Activated T-cell treated with anti-CD3 and anti-CD28 coated beads, Interleukin-2, amount 50 U/mL, for 24 hours (primary cell): Measurements from ENCODE around the gene KMT2E.

Source experiments
- DNase-seq: peaks from one replicate; pipeline ENCODE4 v3.0.0-alpha.2; 2020
- H3K27ac Mint-ChIP-seq: 2 replicates; pipeline ENCODE4 v1.8.0; 2020; ENCODE audit warnings: mild to moderate bottlenecking, mixed read lengths
- H3K27me3 Mint-ChIP-seq: 2 replicates; pipeline ENCODE4 v1.8.0; 2020; ENCODE audit warnings: mixed read lengths
- H3K36me3 Mint-ChIP-seq: 2 replicates; pipeline ENCODE4 v1.8.0; 2020; ENCODE audit warnings: low read depth, mixed read lengths
- H3K4me1 Mint-ChIP-seq: 2 replicates; pipeline ENCODE4 v1.8.0; 2020; ENCODE audit warnings: low read depth, mixed read lengths
- H3K4me3 Mint-ChIP-seq: 2 replicates; pipeline ENCODE4 v1.8.0; 2020; ENCODE audit warnings: mild to moderate bottlenecking, moderate library complexity, mixed read lengths
- H3K9me3 Mint-ChIP-seq: 2 replicates; pipeline ENCODE4 v1.8.0; 2020; ENCODE audit warnings: mixed read lengths

KMT2E gene

GRCh38 chr7:105084581-105084980 is 70.6 kb downstream of the KMT2E start:
- Mint-ChIP-seq H3K36me3 (peaks cover 83% of the 10 kb centered on the region), H3K27me3 (no peaks in the 10 kb centered on the region), H3K9me3 (no peaks in the 10 kb centered on the region), H3K27ac (peak overlapping the region; percentile 76), H3K4me1 (peaks cover 26% of the 10 kb centered on the region), H3K4me3 (no peak overlapping the region)
- DNase-seq, result no peak

- Mint-ChIP-seq H3K4me3 (no peak overlapping the region), H3K4me1 (peaks cover 26% of the 10 kb centered on the region), H3K27ac (no peak overlapping the region), H3K9me3 (no peaks in the 10 kb centered on the region), H3K36me3 (peaks cover 80% of the 10 kb centered on the region), H3K27me3 (no peaks in the 10 kb centered on the region)
- no peak for DNase-seq
Observed at GRCh38 chr7:105086850-105087249, 72.8 kb downstream of the KMT2E start.

- no peak for DNase-seq
- Mint-ChIP-seq H3K27ac (peak overlapping the region; percentile 56), H3K4me3 (no peak overlapping the region), H3K4me1 (peaks cover 22% of the 10 kb centered on the region), H3K36me3 (peaks cover 80% of the 10 kb centered on the region), H3K27me3 (no peaks in the 10 kb centered on the region), H3K9me3 (no peaks in the 10 kb centered on the region)
Observed at GRCh38 chr7:105087981-105088380, 74.0 kb downstream of the KMT2E start.

GRCh38 chr7:105088456-105088855 is 74.5 kb downstream of the KMT2E start:
- Mint-ChIP-seq H3K4me3 (no peak overlapping the region), H3K27ac (peak overlapping the region; percentile 56), H3K4me1 (peaks cover 21% of the 10 kb centered on the region)

GRCh38 chr7:105094966-105095365 is 81.0 kb downstream of the KMT2E start:
- no peak overlapping the region for H3K4me3 Mint-ChIP-seq
- H3K36me3 Mint-ChIP-seq, result peaks cover 92% of the 10 kb centered on the region
- no peak for DNase-seq
- peak overlapping the region; percentile 83 for H3K27ac Mint-ChIP-seq
- H3K4me1 Mint-ChIP-seq, result peaks cover 46% of the 10 kb centered on the region
- no peaks in the 10 kb centered on the region for H3K27me3 Mint-ChIP-seq
- H3K9me3 Mint-ChIP-seq, result no peaks in the 10 kb centered on the region

More at GRCh38 chr7:105088456-105088855, 74.5 kb downstream of the KMT2E start:
- no peaks in the 10 kb centered on the region for H3K27me3 Mint-ChIP-seq
- no peak for DNase-seq
- peaks cover 80% of the 10 kb centered on the region for H3K36me3 Mint-ChIP-seq
- H3K9me3 Mint-ChIP-seq, result no peaks in the 10 kb centered on the region

- DNase-seq, result no peak
- H3K36me3 Mint-ChIP-seq, result peaks cover 92% of the 10 kb centered on the region
- no peaks in the 10 kb centered on the region for H3K9me3 Mint-ChIP-seq
- H3K4me3 Mint-ChIP-seq, result no peak overlapping the region
- H3K27me3 Mint-ChIP-seq, result no peaks in the 10 kb centered on the region
- peaks cover 60% of the 10 kb centered on the region for H3K4me1 Mint-ChIP-seq
- H3K27ac Mint-ChIP-seq, result peak overlapping the region; percentile 28
Observed at GRCh38 chr7:105096306-105096705, 82.3 kb downstream of the KMT2E start.

GRCh38 chr7:105097619-105098018 is 83.6 kb downstream of the KMT2E start:
- no peaks in the 10 kb centered on the region for H3K27me3 Mint-ChIP-seq
- peaks cover 65% of the 10 kb centered on the region for H3K4me1 Mint-ChIP-seq
- H3K36me3 Mint-ChIP-seq, result peaks cover 88% of the 10 kb centered on the region
- H3K4me3 Mint-ChIP-seq, result no peak overlapping the region
- no peaks in the 10 kb centered on the region for H3K9me3 Mint-ChIP-seq
- no peak for DNase-seq
- H3K27ac Mint-ChIP-seq, result peak overlapping the region; percentile 68

GRCh38 chr7:105098863-105099515 is 85.0 kb downstream of the KMT2E start:
- no peaks in the 10 kb centered on the region for H3K27me3 Mint-ChIP-seq
- H3K4me1 Mint-ChIP-seq, result peaks cover 71% of the 10 kb centered on the region
- H3K36me3 Mint-ChIP-seq, result peaks cover 87% of the 10 kb centered on the region
- DNase-seq, result no peak
- H3K4me3 Mint-ChIP-seq, result no peak overlapping the region
- H3K27ac Mint-ChIP-seq, result peak overlapping the region; percentile 89
- H3K9me3 Mint-ChIP-seq, result no peaks in the 10 kb centered on the region

- H3K4me3 Mint-ChIP-seq, result no peak overlapping the region
- no peak for DNase-seq
- H3K27me3 Mint-ChIP-seq, result no peaks in the 10 kb centered on the region
- H3K9me3 Mint-ChIP-seq, result no peaks in the 10 kb centered on the region
- H3K4me1 Mint-ChIP-seq, result peaks cover 65% of the 10 kb centered on the region
- H3K27ac Mint-ChIP-seq, result peak overlapping the region; percentile 70
- peaks cover 87% of the 10 kb centered on the region for H3K36me3 Mint-ChIP-seq
Observed at GRCh38 chr7:105101864-105102263, 87.9 kb downstream of the KMT2E start.

- peaks cover 86% of the 10 kb centered on the region for H3K36me3 Mint-ChIP-seq
- peaks cover 59% of the 10 kb centered on the region for H3K4me1 Mint-ChIP-seq
- H3K27me3 Mint-ChIP-seq, result no peaks in the 10 kb centered on the region
- H3K9me3 Mint-ChIP-seq, result no peaks in the 10 kb centered on the region
- peak overlapping the region; percentile 82 for H3K27ac Mint-ChIP-seq
- no peak for DNase-seq
- no peak overlapping the region for H3K4me3 Mint-ChIP-seq
Observed at GRCh38 chr7:105102557-105103352, 88.8 kb downstream of the KMT2E start.

- DNase-seq, result no peak
- H3K9me3 Mint-ChIP-seq, result no peaks in the 10 kb centered on the region
- H3K36me3 Mint-ChIP-seq, result peaks cover 85% of the 10 kb centered on the region
- H3K4me1 Mint-ChIP-seq, result peaks cover 39% of the 10 kb centered on the region
- peak overlapping the region; percentile 79 for H3K27ac Mint-ChIP-seq
- no peaks in the 10 kb centered on the region for H3K27me3 Mint-ChIP-seq
- no peak overlapping the region for H3K4me3 Mint-ChIP-seq
Observed at GRCh38 chr7:105105579-105105978, 91.6 kb downstream of the KMT2E start.

- Mint-ChIP-seq H3K9me3 (no peaks in the 10 kb centered on the region), H3K27me3 (no peaks in the 10 kb centered on the region), H3K4me1 (peaks cover 32% of the 10 kb centered on the region), H3K36me3 (peaks cover 86% of the 10 kb centered on the region), H3K27ac (peak overlapping the region; percentile 79), H3K4me3 (no peak overlapping the region)
- DNase-seq, result no peak
Observed at GRCh38 chr7:105106473-105106872, 92.5 kb downstream of the KMT2E start.

GRCh38 chr7:105107458-105107857 is 93.5 kb downstream of the KMT2E start:
- Mint-ChIP-seq H3K36me3 (peaks cover 92% of the 10 kb centered on the region), H3K27ac (peak overlapping the region; percentile 80)

GRCh38 chr7:105112440-105113418 is 98.7 kb downstream of the KMT2E start:
- Mint-ChIP-seq H3K36me3 (peaks cover 96% of the 10 kb centered on the region), H3K9me3 (peaks cover 5% of the 10 kb centered on the region), H3K27me3 (no peaks in the 10 kb centered on the region), H3K4me3 (no peak overlapping the region), H3K27ac (peak overlapping the region; percentile 92), H3K4me1 (peaks cover 19% of the 10 kb centered on the region)
- no peak for DNase-seq

More at GRCh38 chr7:105107458-105107857, 93.5 kb downstream of the KMT2E start:
- no peak for DNase-seq
- peaks cover 36% of the 10 kb centered on the region for H3K4me1 Mint-ChIP-seq
- H3K4me3 Mint-ChIP-seq, result no peak overlapping the region
- H3K9me3 Mint-ChIP-seq, result no peaks in the 10 kb centered on the region
- no peaks in the 10 kb centered on the region for H3K27me3 Mint-ChIP-seq
